ENCODE measurements around the gene DAPK1. TPM values are rescaled to one million over a fixed set of nuclear protein-coding genes. Genes with fewer than 3 reads are reported as not detected.

Gene DAPK1
- total RNA-seq, 2 experiments from 2014 or later, result 0.29 to 0.47 TPM

GRCh38 chr9:87619346-87619745, 121.7 kb downstream of the DAPK1 start:
- Mint-ChIP-seq H3K4me1 (ENCODE audit: low read depth) (no peaks in the 10 kb centered on the region), H3K36me3 (ENCODE audit: low read depth) (no peaks in the 10 kb centered on the region), H3K27ac (no peak overlapping the region), H3K9me3 (ENCODE audit: insufficient read depth) (no peaks in the 10 kb centered on the region), H3K27me3 (ENCODE audit: low read depth) (no peaks in the 10 kb centered on the region), H3K4me3 (no peak overlapping the region)
- ChIA-PET POLR2A (no interaction called here), CTCF (no interaction called here)
- no peak for ATAC-seq
- DNase-seq, result no peak

- H3K4me1 Mint-ChIP-seq (ENCODE audit: low read depth), result no peaks in the 10 kb centered on the region
- no peak overlapping the region for H3K4me3 Mint-ChIP-seq
- H3K9me3 Mint-ChIP-seq (ENCODE audit: insufficient read depth), result no peaks in the 10 kb centered on the region
- no peaks in the 10 kb centered on the region for H3K27me3 Mint-ChIP-seq (ENCODE audit: low read depth)
- CTCF ChIA-PET, result no interaction called here
- H3K36me3 Mint-ChIP-seq (ENCODE audit: low read depth), result no peaks in the 10 kb centered on the region
- ATAC-seq, result no peak
- no peak for DNase-seq
- POLR2A ChIA-PET, result no interaction called here
- no peak overlapping the region for H3K27ac Mint-ChIP-seq
Measured at GRCh38 chr9:87620731-87621322, 123.2 kb downstream of the DAPK1 start.

GRCh38 chr9:87622098-87622497, 124.4 kb downstream of the DAPK1 start:
- DNase-seq (no peak), ATAC-seq (no peak)
- H3K9me3 Mint-ChIP-seq (ENCODE audit: insufficient read depth), result no peaks in the 10 kb centered on the region
- ChIA-PET POLR2A (no interaction called here), CTCF (no interaction called here)
- H3K27ac Mint-ChIP-seq, result no peak overlapping the region
- no peaks in the 10 kb centered on the region for H3K4me1 Mint-ChIP-seq (ENCODE audit: low read depth)
- H3K27me3 Mint-ChIP-seq (ENCODE audit: low read depth), result no peaks in the 10 kb centered on the region
- no peaks in the 10 kb centered on the region for H3K36me3 Mint-ChIP-seq (ENCODE audit: low read depth)
- H3K4me3 Mint-ChIP-seq, result no peak overlapping the region

- Mint-ChIP-seq H3K36me3 (ENCODE audit: low read depth) (no peaks in the 10 kb centered on the region), H3K27me3 (ENCODE audit: low read depth) (no peaks in the 10 kb centered on the region), H3K4me3 (no peak overlapping the region), H3K9me3 (ENCODE audit: insufficient read depth) (no peaks in the 10 kb centered on the region), H3K4me1 (ENCODE audit: low read depth) (no peaks in the 10 kb centered on the region), H3K27ac (no peak overlapping the region)
- ATAC-seq, result no peak
- CTCF ChIA-PET, result no interaction called here
- no peak for DNase-seq
- POLR2A ChIA-PET, result no interaction called here
Measured at GRCh38 chr9:87622923-87623322, 125.3 kb downstream of the DAPK1 start.

GRCh38 chr9:87628346-87628745, 130.7 kb downstream of the DAPK1 start:
- ATAC-seq, result no peak

GRCh38 chr9:87629104-87629503, 131.4 kb downstream of the DAPK1 start:
- H3K9me3 Mint-ChIP-seq (ENCODE audit: insufficient read depth), result no peaks in the 10 kb centered on the region
- no peak overlapping the region for H3K4me3 Mint-ChIP-seq
- H3K27me3 Mint-ChIP-seq (ENCODE audit: low read depth), result no peaks in the 10 kb centered on the region
- ATAC-seq, result no peak
- no peak overlapping the region for H3K27ac Mint-ChIP-seq
- CTCF ChIA-PET, result no interaction called here
- no peak for DNase-seq
- POLR2A ChIA-PET, result no interaction called here
- H3K4me1 Mint-ChIP-seq (ENCODE audit: low read depth), result no peaks in the 10 kb centered on the region
- H3K36me3 Mint-ChIP-seq (ENCODE audit: low read depth), result no peaks in the 10 kb centered on the region

More at GRCh38 chr9:87628346-87628745, 130.7 kb downstream of the DAPK1 start:
- Mint-ChIP-seq H3K27ac (no peak overlapping the region), H3K4me3 (no peak overlapping the region), H3K27me3 (ENCODE audit: low read depth) (no peaks in the 10 kb centered on the region), H3K9me3 (ENCODE audit: insufficient read depth) (no peaks in the 10 kb centered on the region), H3K4me1 (ENCODE audit: low read depth) (no peaks in the 10 kb centered on the region), H3K36me3 (ENCODE audit: low read depth) (no peaks in the 10 kb centered on the region)
- CTCF ChIA-PET, result no interaction called here
- no peak for DNase-seq
- POLR2A ChIA-PET, result no interaction called here

GRCh38 chr9:87630266-87630665, 132.6 kb downstream of the DAPK1 start:
- ATAC-seq (no peak), DNase-seq (no peak)
- Mint-ChIP-seq H3K4me3 (no peak overlapping the region), H3K36me3 (ENCODE audit: low read depth) (no peaks in the 10 kb centered on the region), H3K4me1 (ENCODE audit: low read depth) (no peaks in the 10 kb centered on the region), H3K27me3 (ENCODE audit: low read depth) (no peaks in the 10 kb centered on the region), H3K27ac (no peak overlapping the region), H3K9me3 (ENCODE audit: insufficient read depth) (no peaks in the 10 kb centered on the region)
- ChIA-PET POLR2A (no interaction called here), CTCF (no interaction called here)

GRCh38 chr9:87630846-87631245, 133.2 kb downstream of the DAPK1 start:
- ChIA-PET POLR2A (no interaction called here), CTCF (no interaction called here)
- Mint-ChIP-seq H3K27me3 (ENCODE audit: low read depth) (no peaks in the 10 kb centered on the region), H3K4me1 (ENCODE audit: low read depth) (no peaks in the 10 kb centered on the region), H3K4me3 (no peak overlapping the region), H3K27ac (no peak overlapping the region), H3K9me3 (ENCODE audit: insufficient read depth) (no peaks in the 10 kb centered on the region), H3K36me3 (ENCODE audit: low read depth) (no peaks in the 10 kb centered on the region)
- no peak for ATAC-seq
- DNase-seq, result no peak

- H3K4me1 Mint-ChIP-seq (ENCODE audit: low read depth), result no peaks in the 10 kb centered on the region
- no peaks in the 10 kb centered on the region for H3K9me3 Mint-ChIP-seq (ENCODE audit: insufficient read depth)
- ATAC-seq (no peak), DNase-seq (no peak)
- no peak overlapping the region for H3K4me3 Mint-ChIP-seq
- CTCF ChIA-PET, result no interaction called here
- POLR2A ChIA-PET, result no interaction called here
- no peak overlapping the region for H3K27ac Mint-ChIP-seq
- no peaks in the 10 kb centered on the region for H3K27me3 Mint-ChIP-seq (ENCODE audit: low read depth)
- H3K36me3 Mint-ChIP-seq (ENCODE audit: low read depth), result no peaks in the 10 kb centered on the region
Measured at GRCh38 chr9:87635656-87636501, 138.2 kb downstream of the DAPK1 start.

GRCh38 chr9:87638292-87638691, 140.6 kb downstream of the DAPK1 start:
- no peaks in the 10 kb centered on the region for H3K27me3 Mint-ChIP-seq (ENCODE audit: low read depth)
- no peak overlapping the region for H3K4me3 Mint-ChIP-seq
- H3K4me1 Mint-ChIP-seq (ENCODE audit: low read depth), result peaks cover 9% of the 10 kb centered on the region
- CTCF ChIA-PET, result no interaction called here
- POLR2A ChIA-PET, result no interaction called here
- no peaks in the 10 kb centered on the region for H3K36me3 Mint-ChIP-seq (ENCODE audit: low read depth)
- H3K27ac Mint-ChIP-seq, result no peak overlapping the region
- DNase-seq (no peak), ATAC-seq (no peak)
- no peaks in the 10 kb centered on the region for H3K9me3 Mint-ChIP-seq (ENCODE audit: insufficient read depth)

- POLR2A ChIA-PET, result no interaction called here
- CTCF ChIA-PET, result no interaction called here
- ATAC-seq, result no peak
- Mint-ChIP-seq H3K27me3 (ENCODE audit: low read depth) (peaks cover 3% of the 10 kb centered on the region), H3K4me3 (no peak overlapping the region), H3K4me1 (ENCODE audit: low read depth) (peaks cover 9% of the 10 kb centered on the region), H3K36me3 (ENCODE audit: low read depth) (no peaks in the 10 kb centered on the region), H3K27ac (no peak overlapping the region), H3K9me3 (ENCODE audit: insufficient read depth) (no peaks in the 10 kb centered on the region)
- no peak for DNase-seq
Measured at GRCh38 chr9:87639949-87640348, 142.3 kb downstream of the DAPK1 start.

- Mint-ChIP-seq H3K4me1 (ENCODE audit: low read depth) (peaks cover 9% of the 10 kb centered on the region), H3K9me3 (ENCODE audit: insufficient read depth) (no peaks in the 10 kb centered on the region), H3K27ac (no peak overlapping the region), H3K27me3 (ENCODE audit: low read depth) (peaks cover 3% of the 10 kb centered on the region), H3K36me3 (ENCODE audit: low read depth) (no peaks in the 10 kb centered on the region), H3K4me3 (no peak overlapping the region)
- ATAC-seq (no peak), DNase-seq (no peak)
- CTCF ChIA-PET, result no interaction called here
- POLR2A ChIA-PET, result no interaction called here
Measured at GRCh38 chr9:87640385-87640795, 142.7 kb downstream of the DAPK1 start.

GRCh38 chr9:87641067-87641466, 143.4 kb downstream of the DAPK1 start:
- no peak for DNase-seq
- Mint-ChIP-seq H3K27ac (no peak overlapping the region), H3K9me3 (ENCODE audit: insufficient read depth) (no peaks in the 10 kb centered on the region), H3K4me3 (no peak overlapping the region), H3K27me3 (ENCODE audit: low read depth) (peaks cover 3% of the 10 kb centered on the region), H3K4me1 (ENCODE audit: low read depth) (peaks cover 9% of the 10 kb centered on the region), H3K36me3 (ENCODE audit: low read depth) (no peaks in the 10 kb centered on the region)
- CTCF ChIA-PET, result interaction anchor here (0.6 kb wide), 1 partner anchor 1155 kb away, joined by 3 read pairs; no protein-coding TSS in a partner anchor
- POLR2A ChIA-PET, result no interaction called here
- ATAC-seq, result no peak
